HFF-Myc (cell line): ENCODE measurements around the gene HSP90AB1.

Source experiments
- DNase-seq: peaks from one replicate; pipeline ENCODE4 v3.0.0-alpha.2; 2011; ENCODE audit warnings: low read depth; ENCODE audit errors: extremely low read depth
- H3K4me3 ChIP-seq: replicated peaks from 2 replicates; pipeline ENCODE4 v1.5.1; 2011; ENCODE audit warnings: low read depth, mild to moderate bottlenecking, control low read depth, low read length
- CTCF ChIP-seq: IDR thresholded peaks from 2 replicates; pipeline ENCODE4 v1.5.1; 2012; ENCODE audit warnings: mild to moderate bottlenecking, low read depth, low read length, control low read depth; ENCODE audit errors: missing control alignments

HSP90AB1 gene

DNA sequence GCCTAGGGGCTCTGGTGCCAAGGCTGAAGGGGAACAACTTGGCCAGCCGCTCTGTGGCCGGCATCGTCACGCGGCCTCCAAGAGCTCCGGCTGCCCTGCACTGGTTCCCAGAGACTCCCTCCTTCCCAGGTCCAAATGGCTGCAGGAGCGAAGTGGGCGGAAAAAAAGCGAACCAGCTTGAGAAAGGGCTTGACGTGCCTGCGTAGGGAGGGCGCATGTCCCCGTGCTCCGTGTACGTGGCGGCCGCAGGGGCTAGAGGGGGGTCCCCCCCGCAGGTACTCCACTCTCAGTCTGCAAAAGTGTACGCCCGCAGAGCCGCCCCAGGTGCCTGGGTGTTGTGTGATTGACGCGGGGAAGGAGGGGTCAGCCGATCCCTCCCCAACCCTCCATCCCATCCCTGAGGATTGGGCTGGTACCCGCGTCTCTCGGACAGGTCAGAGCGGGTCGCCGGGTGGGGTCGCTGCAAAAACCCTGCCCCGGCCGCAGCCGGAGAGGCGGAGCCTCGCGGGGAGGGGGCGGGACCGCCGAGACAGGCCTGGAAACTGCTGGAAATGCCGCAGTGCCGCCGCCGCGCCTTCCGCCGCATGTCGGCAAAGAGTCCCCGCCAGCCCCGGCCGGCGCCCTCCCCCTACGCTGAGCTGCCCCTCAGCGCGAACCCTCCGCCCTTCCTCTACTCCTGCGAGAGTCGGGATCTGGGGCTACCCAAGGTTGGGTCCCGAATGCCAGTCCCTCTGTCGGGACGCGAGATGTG is 814 bp upstream of the HSP90AB1 start:
- H3K4me3 ChIP-seq: peak overlapping the region; percentile 98
- no peak for DNase-seq
- peak; percentile 18 for TF ChIP-seq CTCF

GRCh38 chr6:44247338-44248302 is 719 bp downstream of the HSP90AB1 start:
- no peak for TF ChIP-seq CTCF
- no peak for DNase-seq

GRCh38 chr6:44248579-44248978 is 1.7 kb downstream of the HSP90AB1 start:
- H3K4me3 ChIP-seq: peak overlapping the region; percentile 98
- no peak for DNase-seq
- TF ChIP-seq CTCF: no peak

More at GRCh38 chr6:44247338-44248302, 719 bp downstream of the HSP90AB1 start:
- H3K4me3 ChIP-seq: peak overlapping the region; percentile 98

DNA sequence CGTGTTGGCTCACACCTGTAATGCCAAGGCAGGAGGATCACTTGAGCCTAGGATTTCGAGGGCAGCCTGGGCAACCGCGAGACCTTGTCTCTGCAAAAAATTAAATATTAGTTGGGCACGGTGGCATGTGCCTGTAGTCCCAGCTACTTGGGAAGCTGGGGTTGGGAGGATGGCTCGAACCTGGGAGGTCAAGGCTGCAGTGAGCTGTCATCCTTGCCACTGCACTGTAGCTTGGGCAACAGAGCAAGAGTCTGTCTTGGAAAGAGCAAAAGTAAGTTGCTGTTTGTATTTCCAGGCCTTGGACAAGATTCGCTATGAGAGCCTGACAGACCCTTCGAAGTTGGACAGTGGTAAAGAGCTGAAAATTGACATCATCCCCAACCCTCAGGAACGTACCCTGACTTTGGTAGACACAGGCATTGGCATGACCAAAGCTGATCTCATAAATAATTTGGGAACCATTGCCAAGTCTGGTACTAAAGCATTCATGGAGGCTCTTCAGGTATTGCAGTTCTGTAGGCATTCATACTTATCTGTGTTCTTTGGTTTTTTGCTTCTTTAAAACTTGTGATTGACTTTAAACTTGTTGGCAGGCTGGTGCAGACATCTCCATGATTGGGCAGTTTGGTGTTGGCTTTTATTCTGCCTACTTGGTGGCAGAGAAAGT is 2.3 kb downstream of the HSP90AB1 start:
- no peak for DNase-seq
- no peak for TF ChIP-seq CTCF
- peak overlapping the region; percentile 98 for H3K4me3 ChIP-seq

GRCh38 chr6:44250067-44250717 is 3.3 kb downstream of the HSP90AB1 start:
- no peak for TF ChIP-seq CTCF
- no peak for DNase-seq
- peak overlapping the region; percentile 98 for H3K4me3 ChIP-seq

- peak overlapping the region; percentile 98 for H3K4me3 ChIP-seq
- no peak for DNase-seq
- TF ChIP-seq CTCF: no peak
These were observed 3.8 kb downstream of the HSP90AB1 start for GRCh38 chr6:44250718-44251123.
